RWPE2 (cell line): ENCODE data around the gene KIAA1755.

Experiments
- ATAC-seq: fragments of 200-7000 bp; cut with Tn5 transposase; 3 replicates; pipeline ENCODE4 v1.9.1; 2021; ENCODE audit warnings: low read depth
- DNase-seq: peaks from one replicate; pipeline ENCODE4 v3.0.0-alpha.2; 2020; ENCODE audit warnings: low spot score
- H3K27ac ChIP-seq: fragments of 450-650 bp; 2 replicates; pipeline ENCODE4 v1.5.1; 2017; ENCODE audit warnings: mild to moderate bottlenecking; ENCODE audit not compliant: poor library complexity, severe bottlenecking
- H3K27me3 ChIP-seq: fragments of 250-450 bp; sonication (Bioruptor Pico); 2 replicates; pipeline ENCODE4 v1.5.1; 2021; ENCODE audit warnings: mild to moderate bottlenecking, moderate library complexity; ENCODE audit not compliant: insufficient read depth, poor library complexity, severe bottlenecking
- H3K36me3 ChIP-seq: fragments of 250-450 bp; sonication (Bioruptor Pico); 2 replicates; pipeline ENCODE4 v1.5.1; 2020; ENCODE audit warnings: low read depth, mild to moderate bottlenecking, moderate library complexity
- H3K4me1 ChIP-seq: fragments of 250-450 bp; sonication (Bioruptor Pico); 2 replicates; pipeline ENCODE4 v1.5.1; 2021; ENCODE audit warnings: mild to moderate bottlenecking, moderate library complexity; ENCODE audit not compliant: insufficient read depth, poor library complexity, severe bottlenecking
- H3K4me3 ChIP-seq: fragments of 250-450 bp; sonication (Bioruptor Pico); 2 replicates; pipeline ENCODE4 v1.5.1; 2021; ENCODE audit warnings: mild to moderate bottlenecking, moderate library complexity; ENCODE audit not compliant: severe bottlenecking
- H3K9me3 ChIP-seq: fragments of 250-450 bp; sonication (Bioruptor Pico); 2 replicates; pipeline ENCODE4 v1.5.1; 2021; ENCODE audit warnings: mild to moderate bottlenecking, moderate library complexity; ENCODE audit not compliant: severe bottlenecking
- CTCF ChIP-seq: fragments of 450-650 bp; IDR thresholded peaks from one replicate; pipeline ENCODE4 v1.5.1; 2017; ENCODE audit warnings: mild to moderate bottlenecking, moderate library complexity; ENCODE audit not compliant: poor library complexity, severe bottlenecking

The KIAA1755 gene

GRCh38 chr20:38227420-38228360 lies 32.8 kb downstream of the KIAA1755 start:
- Histone ChIP-seq H3K27me3 (no peaks in the 10 kb centered on the region), H3K27ac (no peak overlapping the region), H3K9me3 (no peaks in the 10 kb centered on the region), H3K36me3 (no peaks in the 10 kb centered on the region), H3K4me3 (no peak overlapping the region), H3K4me1 (peaks cover 6% of the 10 kb centered on the region)
- DNase-seq (peak; percentile 76), ATAC-seq (no peak)
- no peak for TF ChIP-seq CTCF

GRCh38 chr20:38226553-38226952 lies 34.0 kb downstream of the KIAA1755 start:
- Histone ChIP-seq H3K36me3 (no peaks in the 10 kb centered on the region), H3K27ac (no peak overlapping the region), H3K4me1 (peaks cover 2% of the 10 kb centered on the region), H3K27me3 (no peaks in the 10 kb centered on the region), H3K9me3 (no peaks in the 10 kb centered on the region), H3K4me3 (no peak overlapping the region)
- ATAC-seq (no peak), DNase-seq (peak; percentile 28)
- TF ChIP-seq CTCF, result no peak

GRCh38 chr20:38225900-38226263 lies 34.7 kb downstream of the KIAA1755 start:
- no peak for TF ChIP-seq CTCF
- no peaks in the 10 kb centered on the region for H3K36me3 ChIP-seq
- H3K4me3 ChIP-seq, result no peak overlapping the region
- H3K27me3 ChIP-seq, result no peaks in the 10 kb centered on the region
- H3K9me3 ChIP-seq, result no peaks in the 10 kb centered on the region
- peaks cover 2% of the 10 kb centered on the region for H3K4me1 ChIP-seq
- peak; percentile 15 for DNase-seq
- ATAC-seq, result no peak
- H3K27ac ChIP-seq, result no peak overlapping the region

- peaks cover 5% of the 10 kb centered on the region for H3K4me1 ChIP-seq
Measured at GRCh38 chr20:38225240-38225899, 35.2 kb downstream of the KIAA1755 start.

More at GRCh38 chr20:38225240-38225899, 35.2 kb downstream of the KIAA1755 start:
- DNase-seq, result peak; percentile 72
- Histone ChIP-seq H3K9me3 (no peaks in the 10 kb centered on the region), H3K27ac (no peak overlapping the region), H3K36me3 (no peaks in the 10 kb centered on the region), H3K4me3 (no peak overlapping the region), H3K27me3 (no peaks in the 10 kb centered on the region)
- TF ChIP-seq CTCF, result no peak
- ATAC-seq, result no peak
